Smooth muscle cell (in vitro differentiated cells): ENCODE measurements around the gene TMEM52. TPM values are rescaled to one million over a fixed set of nuclear protein-coding genes. Genes with fewer than 3 reads are reported as not detected.

Experiments
- DNase-seq: peaks from one replicate; lab custom pipeline; 2025; ENCODE audit not compliant: unreplicated experiment; lab: John Stamatoyannopoulos, UW
- H2AFZ ChIP-seq: fragments of 200-600 bp; sonication (generic); 2 replicates; pipeline ENCODE4 v1.6.0; 2016; ENCODE audit warnings: antibody characterized with exemption, low read depth, mild to moderate bottlenecking
- H3F3A ChIP-seq: fragments of 200-600 bp; sonication (generic); 2 replicates; pipeline ENCODE4 v1.6.0; 2017; ENCODE audit warnings: antibody characterized with exemption, low read depth
- H3K27ac ChIP-seq: fragments of 200-600 bp; sonication (generic); 2 replicates; pipeline ENCODE4 v1.5.1; 2016; ENCODE audit warnings: low read depth, mild to moderate bottlenecking
- H3K27me3 ChIP-seq: fragments of 200-600 bp; sonication (generic); 2 replicates; pipeline ENCODE4 v1.6.1; 2016; ENCODE audit warnings: low read depth, mild to moderate bottlenecking
- H3K36me3 ChIP-seq: fragments of 200-600 bp; sonication (generic); 2 replicates; pipeline ENCODE4 v1.5.1; 2016; ENCODE audit warnings: low read depth
- H3K4me1 ChIP-seq: fragments of 200-600 bp; sonication (generic); 2 replicates; pipeline ENCODE4 v1.5.1; 2016; ENCODE audit warnings: low read depth
- H3K4me2 ChIP-seq: fragments of 200-600 bp; sonication (generic); 2 replicates; pipeline ENCODE4 v1.6.0; 2016; ENCODE audit warnings: mild to moderate bottlenecking
- H3K4me3 ChIP-seq: fragments of 200-600 bp; sonication (generic); 2 replicates; pipeline ENCODE4 v1.5.1; 2016; ENCODE audit warnings: mild to moderate bottlenecking
- H3K79me2 ChIP-seq: fragments of 200-600 bp; sonication (generic); 2 replicates; pipeline ENCODE4 v1.6.0; 2016; ENCODE audit warnings: low read depth, mild to moderate bottlenecking
- H3K9ac ChIP-seq: fragments of 200-600 bp; sonication (generic); 2 replicates; pipeline ENCODE4 v1.6.0; 2016; ENCODE audit warnings: low read depth
- H3K9me3 ChIP-seq: fragments of 200-600 bp; sonication (generic); replicated peaks from 2 replicates; pipeline ENCODE4 v1.5.1; 2016; ENCODE audit warnings: low read depth
- H4K20me1 ChIP-seq: fragments of 200-600 bp; sonication (generic); 2 replicates; pipeline ENCODE4 v1.6.0; 2016; ENCODE audit warnings: low read depth
- WGBS: methylation state at CpG from one replicate; pipeline ENCODE4 v1.1.7; 2016; ENCODE audit warnings: low lambda C conversion rate; 5-methylcytosine and 5-hydroxymethylcytosine counted together
- polyA plus RNA-seq: library from polyadenylated mRNA; unstranded; fragments of >200 nt; fragmentation: Nextera tagmentation; extraction: Ambion mirVana; gene quantifications from 2 replicates; pipeline ENCODE4 v1.2.1, GENCODE V29; 2016
- total RNA-seq: library from RNA; depleted of rRNA; stranded (reverse); fragments of >200 nt; gene quantifications from 2 replicates; pipeline ENCODE4 v1.2.3, GENCODE V29; 2014
- TF ChIP-seq, protein P1 (sequence below): fragments of 200-600 bp; sonication (generic); IDR thresholded peaks from 2 replicates; pipeline ENCODE4 v1.5.1; 2017; ENCODE audit warnings: borderline replicate concordance, mild to moderate bottlenecking, antibody characterized with exemption; ENCODE audit not compliant: insufficient read depth, poor library complexity, severe bottlenecking

TMEM52 gene
- total and polyA plus RNA-seq, 2 experiments from 2014 or later: 0.18 to 1.7 TPM

DNA sequence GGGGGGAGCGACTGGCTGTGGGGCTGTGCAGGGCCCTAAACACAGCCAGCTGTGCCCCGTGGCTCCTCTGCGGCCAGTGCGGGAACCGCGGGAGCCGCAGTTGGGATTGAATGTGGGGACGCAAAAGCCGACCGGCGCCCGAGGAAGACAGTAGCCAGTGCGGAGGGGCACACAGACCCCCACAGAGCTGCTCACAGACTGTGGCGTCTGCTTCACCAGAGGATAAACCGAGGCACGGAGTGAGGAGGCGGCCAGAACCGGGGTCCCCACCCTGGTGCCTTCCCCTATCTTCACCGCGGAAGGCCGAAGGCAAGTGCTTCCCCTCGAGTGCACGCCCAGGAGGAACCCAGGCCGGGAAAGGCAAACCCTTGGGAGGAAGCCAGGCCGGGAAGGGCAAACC lies 8.7 kb upstream of the TMEM52 start:
- 94% methylated on average over 25 of the region's 25 CpGs for WGBS

DNA sequence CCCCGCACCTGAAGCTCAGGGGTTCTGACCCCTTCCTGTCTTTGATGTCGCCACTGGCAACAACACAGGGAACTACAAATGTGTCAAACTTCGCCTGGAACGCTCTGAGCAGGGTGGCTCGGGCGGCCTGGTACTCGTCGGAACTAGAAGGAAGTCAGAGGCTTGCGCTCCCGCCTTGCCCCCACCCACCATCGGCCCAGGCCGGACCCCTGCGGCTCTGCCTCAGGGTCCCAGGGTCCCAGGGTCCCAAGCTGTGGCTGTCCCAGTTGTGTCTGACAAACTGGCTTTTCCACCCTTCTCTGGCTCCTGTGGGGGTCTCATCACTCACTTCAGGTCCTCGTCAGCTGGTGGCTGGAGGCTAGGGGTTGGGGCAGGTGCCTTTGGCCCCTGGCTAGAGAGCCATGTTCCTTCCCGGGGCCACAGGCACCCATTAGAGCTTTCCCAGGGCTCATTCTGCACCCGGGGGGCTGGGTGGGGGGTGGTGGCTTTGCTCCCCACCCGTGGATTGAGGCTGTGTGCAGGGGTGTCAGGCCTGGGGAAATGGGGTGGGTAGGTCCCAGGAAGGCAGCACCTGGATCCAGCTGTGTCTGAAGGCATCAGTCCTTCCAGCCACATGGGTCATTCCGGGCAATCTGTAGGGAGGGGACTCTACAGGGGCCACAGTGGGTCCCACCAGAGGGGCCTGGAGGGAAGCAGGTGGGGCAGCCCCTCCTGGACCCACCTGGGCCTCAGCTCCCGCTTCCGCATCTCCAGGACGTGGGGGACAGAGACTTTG lies 8.0 kb upstream of the TMEM52 start:
- Histone ChIP-seq H3K9ac (no peak overlapping the region), H3K27me3 (no peaks in the 10 kb centered on the region), H3K4me3 (no peak overlapping the region), H3K4me2 (no peak overlapping the region), H3K79me2 (no peaks in the 10 kb centered on the region), H3K36me3 (no peaks in the 10 kb centered on the region), H3F3A (no peaks in the 10 kb centered on the region), H3K9me3 (no peaks in the 10 kb centered on the region), H4K20me1 (no peaks in the 10 kb centered on the region), H3K27ac (no peak overlapping the region), H2AFZ (no peak overlapping the region), H3K4me1 (no peaks in the 10 kb centered on the region)
- WGBS: 92% methylated on average over 20 of the region's 21 CpGs
- DNase-seq: no peak
- TF ChIP-seq, protein P1, sequence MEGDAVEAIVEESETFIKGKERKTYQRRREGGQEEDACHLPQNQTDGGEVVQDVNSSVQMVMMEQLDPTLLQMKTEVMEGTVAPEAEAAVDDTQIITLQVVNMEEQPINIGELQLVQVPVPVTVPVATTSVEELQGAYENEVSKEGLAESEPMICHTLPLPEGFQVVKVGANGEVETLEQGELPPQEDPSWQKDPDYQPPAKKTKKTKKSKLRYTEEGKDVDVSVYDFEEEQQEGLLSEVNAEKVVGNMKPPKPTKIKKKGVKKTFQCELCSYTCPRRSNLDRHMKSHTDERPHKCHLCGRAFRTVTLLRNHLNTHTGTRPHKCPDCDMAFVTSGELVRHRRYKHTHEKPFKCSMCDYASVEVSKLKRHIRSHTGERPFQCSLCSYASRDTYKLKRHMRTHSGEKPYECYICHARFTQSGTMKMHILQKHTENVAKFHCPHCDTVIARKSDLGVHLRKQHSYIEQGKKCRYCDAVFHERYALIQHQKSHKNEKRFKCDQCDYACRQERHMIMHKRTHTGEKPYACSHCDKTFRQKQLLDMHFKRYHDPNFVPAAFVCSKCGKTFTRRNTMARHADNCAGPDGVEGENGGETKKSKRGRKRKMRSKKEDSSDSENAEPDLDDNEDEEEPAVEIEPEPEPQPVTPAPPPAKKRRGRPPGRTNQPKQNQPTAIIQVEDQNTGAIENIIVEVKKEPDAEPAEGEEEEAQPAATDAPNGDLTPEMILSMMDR: no peak

More for the DNA sequence above, 8.7 kb upstream of the TMEM52 start:
- Histone ChIP-seq H3K27ac (no peak overlapping the region), H3K4me1 (no peaks in the 10 kb centered on the region), H3K9me3 (no peaks in the 10 kb centered on the region), H3K9ac (no peak overlapping the region), H3K4me3 (no peak overlapping the region), H3F3A (no peaks in the 10 kb centered on the region), H3K79me2 (no peaks in the 10 kb centered on the region), H2AFZ (no peak overlapping the region), H3K4me2 (no peak overlapping the region), H3K36me3 (no peaks in the 10 kb centered on the region), H3K27me3 (no peaks in the 10 kb centered on the region), H4K20me1 (no peaks in the 10 kb centered on the region)
- DNase-seq: no peak
- TF ChIP-seq, protein P1: no peak

DNA sequence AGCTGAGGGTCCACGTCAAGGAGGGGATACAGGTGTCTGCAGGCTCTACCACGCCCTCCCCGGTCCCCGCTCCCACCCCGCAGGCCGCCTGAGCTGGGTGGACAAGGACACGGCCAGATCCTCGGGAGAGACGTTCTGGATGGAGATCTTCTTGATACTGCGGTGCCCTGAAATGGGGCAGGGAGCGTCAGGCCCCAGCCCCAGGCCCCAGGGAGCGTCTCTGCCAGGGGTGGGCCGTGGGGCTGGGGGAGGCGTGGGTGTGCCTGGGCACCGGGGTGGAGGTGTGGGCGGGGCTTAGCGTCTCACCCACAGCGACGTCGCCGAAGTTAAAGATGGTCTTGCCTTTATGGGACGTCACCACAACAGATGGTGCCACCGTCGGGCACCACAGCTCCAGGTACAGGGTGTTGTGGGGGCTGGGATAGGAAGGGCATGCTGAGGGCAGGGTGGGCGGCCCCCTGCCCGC lies 7.3 kb upstream of the TMEM52 start:
- TF ChIP-seq, protein P1: no peak
- H3K9ac ChIP-seq: no peak overlapping the region
- no peak for DNase-seq
- no peak overlapping the region for H3K4me3 ChIP-seq
- no peak overlapping the region for H3K27ac ChIP-seq
- no peaks in the 10 kb centered on the region for H3K4me1 ChIP-seq
- no peaks in the 10 kb centered on the region for H4K20me1 ChIP-seq
- 86% methylated on average over 14 of the region's 26 CpGs for WGBS
- no peaks in the 10 kb centered on the region for H3K9me3 ChIP-seq
- no peak overlapping the region for H3K4me2 ChIP-seq
- no peak overlapping the region for H2AFZ ChIP-seq
- H3K79me2 ChIP-seq: no peaks in the 10 kb centered on the region
- no peaks in the 10 kb centered on the region for H3F3A ChIP-seq
- H3K36me3 ChIP-seq: no peaks in the 10 kb centered on the region
- no peaks in the 10 kb centered on the region for H3K27me3 ChIP-seq
